ENCODE data around the gene A3GALT2.

Gene A3GALT2

GRCh38 chr1:33330906-33331305 lies 10.0 kb upstream of the A3GALT2 start:
- Histone ChIP-seq H3K27me3 (replicated peaks; ENCODE audit: control insufficient read depth, insufficient read depth, low read length) (no peaks in the 10 kb centered on the region), H3K4me1 (ENCODE audit: control insufficient read depth, insufficient read depth, low read length) (peaks cover 75% of the 10 kb centered on the region), H3K4me3 (ENCODE audit: low read length) (no peak overlapping the region), H3K36me3 (ENCODE audit: control insufficient read depth, insufficient read depth, low read length, severe bottlenecking) (peaks cover 85% of the 10 kb centered on the region), H3K9ac (ENCODE audit: low read length) (peak overlapping the region; percentile 51), H3K9me3 (ENCODE audit: control insufficient read depth, low read length) (no peaks in the 10 kb centered on the region)
- no peak for DNase-seq (ENCODE audit: low read depth)

- H3K9ac ChIP-seq (ENCODE audit: low read length): no peak overlapping the region
- no peak overlapping the region for H3K4me3 ChIP-seq (ENCODE audit: low read length)
- H3K27me3 ChIP-seq (replicated peaks; ENCODE audit: control insufficient read depth, insufficient read depth, low read length): no peaks in the 10 kb centered on the region
- no peaks in the 10 kb centered on the region for H3K9me3 ChIP-seq (ENCODE audit: control insufficient read depth, low read length)
- H3K36me3 ChIP-seq (ENCODE audit: control insufficient read depth, insufficient read depth, low read length, severe bottlenecking): peaks cover 90% of the 10 kb centered on the region
- no peak for DNase-seq (ENCODE audit: low read depth)
- peaks cover 77% of the 10 kb centered on the region for H3K4me1 ChIP-seq (ENCODE audit: control insufficient read depth, insufficient read depth, low read length)
These were observed 9.5 kb upstream of the A3GALT2 start for GRCh38 chr1:33330361-33330890.

- Histone ChIP-seq H3K36me3 (ENCODE audit: control insufficient read depth, insufficient read depth, low read length, severe bottlenecking) (peaks cover 91% of the 10 kb centered on the region), H3K27me3 (replicated peaks; ENCODE audit: control insufficient read depth, insufficient read depth, low read length) (no peaks in the 10 kb centered on the region), H3K4me3 (ENCODE audit: low read length) (no peak overlapping the region), H3K9me3 (ENCODE audit: control insufficient read depth, low read length) (no peaks in the 10 kb centered on the region), H3K4me1 (ENCODE audit: control insufficient read depth, insufficient read depth, low read length) (peaks cover 75% of the 10 kb centered on the region), H3K9ac (ENCODE audit: low read length) (peak overlapping the region; percentile 33)
- no peak for DNase-seq (ENCODE audit: low read depth)
These were observed 8.9 kb upstream of the A3GALT2 start for GRCh38 chr1:33329600-33330305.

DNA sequence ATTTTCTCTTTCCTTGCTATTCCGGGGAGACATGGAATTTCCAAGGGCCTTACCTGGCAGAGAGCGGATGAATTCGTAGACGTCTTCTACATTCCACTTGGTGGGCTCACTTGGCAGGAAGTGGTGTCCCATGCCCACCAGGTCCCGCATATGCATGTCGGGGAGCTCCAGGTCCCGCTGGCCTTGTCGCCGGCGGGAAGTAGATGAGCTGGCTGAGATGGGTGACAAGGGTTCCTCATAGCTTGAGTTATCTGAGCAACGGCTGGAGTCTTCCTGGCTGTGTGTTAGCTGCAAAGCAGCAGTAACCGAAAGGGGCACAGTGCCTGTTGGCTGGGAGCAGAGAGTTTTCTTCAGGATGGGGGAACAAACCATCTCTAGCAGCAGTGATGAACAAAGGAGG lies 7.9 kb upstream of the A3GALT2 start:
- peak overlapping the region; percentile 33 for H3K9ac ChIP-seq (ENCODE audit: low read length)
- H3K36me3 ChIP-seq (ENCODE audit: control insufficient read depth, insufficient read depth, low read length, severe bottlenecking): peaks cover 98% of the 10 kb centered on the region
- H3K27me3 ChIP-seq (replicated peaks; ENCODE audit: control insufficient read depth, insufficient read depth, low read length): no peaks in the 10 kb centered on the region
- no peaks in the 10 kb centered on the region for H3K9me3 ChIP-seq (ENCODE audit: control insufficient read depth, low read length)
- no peak for DNase-seq (ENCODE audit: low read depth)
- H3K4me1 ChIP-seq (ENCODE audit: control insufficient read depth, insufficient read depth, low read length): peaks cover 65% of the 10 kb centered on the region
- no peak overlapping the region for H3K4me3 ChIP-seq (ENCODE audit: low read length)

GRCh38 chr1:33327587-33328325 lies 6.9 kb upstream of the A3GALT2 start:
- Histone ChIP-seq H3K9ac (ENCODE audit: low read length) (peak overlapping the region; percentile 31), H3K27me3 (replicated peaks; ENCODE audit: control insufficient read depth, insufficient read depth, low read length) (no peaks in the 10 kb centered on the region), H3K4me3 (ENCODE audit: low read length) (no peak overlapping the region), H3K36me3 (ENCODE audit: control insufficient read depth, insufficient read depth, low read length, severe bottlenecking) (peaks cover 98% of the 10 kb centered on the region), H3K4me1 (ENCODE audit: control insufficient read depth, insufficient read depth, low read length) (peaks cover 55% of the 10 kb centered on the region), H3K9me3 (ENCODE audit: control insufficient read depth, low read length) (no peaks in the 10 kb centered on the region)
- DNase-seq (ENCODE audit: low read depth): peak; percentile 91

- Histone ChIP-seq H3K36me3 (ENCODE audit: control insufficient read depth, insufficient read depth, low read length, severe bottlenecking) (peaks cover 99% of the 10 kb centered on the region), H3K4me3 (ENCODE audit: low read length) (peak overlapping the region; percentile 26), H3K27me3 (replicated peaks; ENCODE audit: control insufficient read depth, insufficient read depth, low read length) (no peaks in the 10 kb centered on the region), H3K4me1 (ENCODE audit: control insufficient read depth, insufficient read depth, low read length) (peaks cover 45% of the 10 kb centered on the region), H3K9me3 (ENCODE audit: control insufficient read depth, low read length) (no peaks in the 10 kb centered on the region), H3K9ac (ENCODE audit: low read length) (peak overlapping the region; percentile 31)
- no peak for DNase-seq (ENCODE audit: low read depth)
These were observed 5.9 kb upstream of the A3GALT2 start for GRCh38 chr1:33326785-33327184.

DNA sequence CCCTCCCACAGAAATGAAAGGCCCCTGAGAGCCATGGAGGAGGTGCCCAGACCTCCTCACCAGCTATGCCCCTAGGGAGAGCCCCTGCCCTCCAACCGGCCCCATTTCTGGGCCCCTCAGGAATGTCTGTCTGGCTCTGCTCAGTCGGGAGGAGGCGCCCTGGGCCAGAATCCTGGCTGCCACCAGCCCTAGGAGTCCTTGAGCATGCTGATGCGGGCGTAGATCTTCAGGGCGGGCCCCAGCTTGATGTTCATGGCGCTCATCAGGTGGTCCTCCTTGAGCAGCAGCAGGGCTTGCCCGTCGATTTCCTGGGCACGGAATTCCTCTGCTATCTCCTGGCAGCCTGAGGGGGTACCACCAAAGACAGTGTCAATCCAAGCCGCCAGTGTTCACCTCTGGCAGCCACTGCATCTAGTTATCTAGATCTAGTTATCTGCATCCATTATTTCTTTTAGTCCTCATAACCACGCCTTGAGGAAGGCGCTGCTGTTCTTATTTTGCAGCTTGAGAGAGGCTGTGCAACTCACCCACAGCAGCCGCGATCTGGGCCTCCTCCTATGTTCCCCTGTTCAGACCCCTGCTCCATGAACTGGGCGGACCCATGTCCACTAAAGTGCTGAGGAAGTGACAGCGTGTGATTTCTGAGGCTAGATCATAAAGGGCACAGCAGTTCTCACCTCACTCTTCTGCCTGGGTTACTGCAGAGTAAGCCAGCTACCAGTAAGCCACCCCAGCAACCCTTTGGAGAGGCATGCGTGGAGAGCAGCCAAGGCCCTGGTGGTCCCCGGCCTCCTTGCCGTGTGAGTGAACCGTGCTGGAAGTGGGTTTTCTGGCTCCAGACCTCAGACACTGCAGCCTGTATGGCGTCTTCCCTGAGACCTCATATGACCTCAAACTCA lies 4.0 kb upstream of the A3GALT2 start:
- Histone ChIP-seq H3K27me3 (replicated peaks; ENCODE audit: control insufficient read depth, insufficient read depth, low read length) (no peaks in the 10 kb centered on the region), H3K36me3 (ENCODE audit: control insufficient read depth, insufficient read depth, low read length, severe bottlenecking) (peaks cover 89% of the 10 kb centered on the region), H3K9me3 (ENCODE audit: control insufficient read depth, low read length) (no peaks in the 10 kb centered on the region), H3K4me3 (ENCODE audit: low read length) (no peak overlapping the region), H3K4me1 (ENCODE audit: control insufficient read depth, insufficient read depth, low read length) (peaks cover 37% of the 10 kb centered on the region), H3K9ac (ENCODE audit: low read length) (peak overlapping the region; percentile 62)
- DNase-seq (ENCODE audit: low read depth): no peak

- Histone ChIP-seq H3K4me3 (ENCODE audit: low read length) (no peak overlapping the region), H3K27me3 (replicated peaks; ENCODE audit: control insufficient read depth, insufficient read depth, low read length) (no peaks in the 10 kb centered on the region), H3K9ac (ENCODE audit: low read length) (peak overlapping the region; percentile 43), H3K4me1 (ENCODE audit: control insufficient read depth, insufficient read depth, low read length) (peaks cover 35% of the 10 kb centered on the region), H3K36me3 (ENCODE audit: control insufficient read depth, insufficient read depth, low read length, severe bottlenecking) (peaks cover 78% of the 10 kb centered on the region), H3K9me3 (ENCODE audit: control insufficient read depth, low read length) (no peaks in the 10 kb centered on the region)
- no peak for DNase-seq (ENCODE audit: low read depth)
These were observed 3.0 kb upstream of the A3GALT2 start for GRCh38 chr1:33323663-33324477.

DNA sequence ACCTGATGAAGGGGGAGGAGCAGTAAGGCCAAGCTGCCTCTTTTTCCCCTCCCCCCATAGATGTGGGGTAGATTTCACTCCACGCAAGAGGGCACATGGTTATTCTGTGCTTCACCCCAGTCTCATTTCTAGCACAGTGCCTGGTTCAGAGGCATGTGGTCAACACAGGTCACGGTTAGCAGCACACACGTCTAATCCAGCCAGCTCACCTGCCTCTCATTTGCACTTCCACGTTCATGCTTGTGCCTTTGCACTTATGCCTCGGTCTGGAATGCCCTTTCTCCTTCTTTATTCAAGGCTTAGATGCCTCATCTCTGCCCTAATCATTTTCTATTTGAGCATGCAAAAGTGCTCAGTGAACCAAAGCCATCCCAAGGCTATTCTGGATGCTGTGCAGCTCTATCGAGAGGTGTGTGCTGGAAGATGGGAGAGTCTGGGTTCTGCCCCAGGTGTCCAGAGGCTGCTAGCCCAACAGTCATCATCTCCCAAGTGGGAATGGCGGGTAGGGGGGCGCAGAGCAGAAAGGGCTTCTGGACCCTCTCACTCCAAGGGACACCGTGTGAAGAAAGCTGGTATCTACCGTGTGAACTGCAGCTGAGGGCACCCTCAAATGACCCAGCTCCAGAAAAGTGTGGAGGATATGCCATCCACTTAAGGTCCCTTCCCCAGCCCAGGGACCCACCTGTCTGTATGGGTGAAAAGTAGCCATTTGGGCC lies 2.1 kb upstream of the A3GALT2 start:
- Histone ChIP-seq H3K9ac (ENCODE audit: low read length) (no peak overlapping the region), H3K4me3 (ENCODE audit: low read length) (no peak overlapping the region), H3K4me1 (ENCODE audit: control insufficient read depth, insufficient read depth, low read length) (peaks cover 27% of the 10 kb centered on the region), H3K36me3 (ENCODE audit: control insufficient read depth, insufficient read depth, low read length, severe bottlenecking) (peaks cover 70% of the 10 kb centered on the region), H3K27me3 (replicated peaks; ENCODE audit: control insufficient read depth, insufficient read depth, low read length) (no peaks in the 10 kb centered on the region), H3K9me3 (ENCODE audit: control insufficient read depth, low read length) (no peaks in the 10 kb centered on the region)
- DNase-seq (ENCODE audit: low read depth): no peak

GRCh38 chr1:33322109-33322508 lies 1.2 kb upstream of the A3GALT2 start:
- no peaks in the 10 kb centered on the region for H3K27me3 ChIP-seq (replicated peaks; ENCODE audit: control insufficient read depth, insufficient read depth, low read length)
- peaks cover 61% of the 10 kb centered on the region for H3K36me3 ChIP-seq (ENCODE audit: control insufficient read depth, insufficient read depth, low read length, severe bottlenecking)
- H3K4me3 ChIP-seq (ENCODE audit: low read length): no peak overlapping the region
- no peaks in the 10 kb centered on the region for H3K9me3 ChIP-seq (ENCODE audit: control insufficient read depth, low read length)
- peaks cover 18% of the 10 kb centered on the region for H3K4me1 ChIP-seq (ENCODE audit: control insufficient read depth, insufficient read depth, low read length)
- H3K9ac ChIP-seq (ENCODE audit: low read length): no peak overlapping the region
- DNase-seq (ENCODE audit: low read depth): no peak
